PC-3 (cell line): ENCODE measurements around the gene HAPLN3. TPM values are rescaled to one million over a fixed set of nuclear protein-coding genes. Genes with fewer than 3 reads are reported as not detected.

Experiments used
- ATAC-seq: fragments of 200-7000 bp; cut with Tn5 transposase; 2 replicates; pipeline ENCODE4 v1.9.1; 2020; ENCODE audit warnings: mild to moderate bottlenecking, moderate library complexity
- BruUV-seq: library from RNA; stranded (reverse); fragments of 400-500 nt; replicated peaks from 2 replicates; lab custom pipeline; 2021; lab: Mats Ljungman, UMichigan
- CTCF ChIA-PET: fragments of 300-600 bp; sonication (Branson Sonifier 250); formaldehyde crosslinking; loops from one replicate; lab custom pipeline; 2022; ENCODE audit warnings: antibody characterized with exemption; lab: Charles Lee
- POLR2A ChIA-PET: fragments of 300-600 bp; sonication (Branson Sonifier 250); formaldehyde crosslinking; loops from one replicate; lab custom pipeline; 2022; ENCODE audit warnings: antibody characterized with exemption; ENCODE audit not compliant: unreplicated experiment; lab: Charles Lee
- DNase-seq: peaks from one replicate; pipeline ENCODE4 v3.0.0-alpha.2; 2015
- H2AFZ ChIP-seq: fragments of 300-600 bp; sonication (generic); 2 replicates; pipeline ENCODE4 v1.6.0; 2016; ENCODE audit warnings: antibody characterized with exemption, low read length
- H3F3A ChIP-seq: fragments of 300-600 bp; sonication (generic); one replicate; pipeline ENCODE4 v1.6.0; 2017; ENCODE audit warnings: antibody characterized with exemption, low read length, control low read depth, mild to moderate bottlenecking; ENCODE audit not compliant: unreplicated experiment
- H3K27ac ChIP-seq: fragments of 300-600 bp; sonication (generic); 2 replicates; pipeline ENCODE4 v1.5.1; 2016; ENCODE audit warnings: mild to moderate bottlenecking, low read length
- H3K27me3 ChIP-seq: fragments of 300-600 bp; sonication (generic); 2 replicates; pipeline ENCODE4 v1.6.1; 2016; ENCODE audit warnings: low read length, mixed read lengths
- H3K36me3 ChIP-seq: fragments of 300-600 bp; sonication (generic); 2 replicates; pipeline ENCODE4 v1.6.1; 2016; ENCODE audit warnings: low read depth, mixed run types, low read length, mixed read lengths
- H3K4me1 ChIP-seq: fragments of 300-600 bp; sonication (generic); 2 replicates; pipeline ENCODE4 v1.5.1; 2016; ENCODE audit warnings: low read length; ENCODE audit not compliant: insufficient read depth
- H3K4me2 ChIP-seq: fragments of 300-600 bp; sonication (generic); 2 replicates; pipeline ENCODE4 v1.6.0; 2016; ENCODE audit warnings: low read length
- H3K4me3 ChIP-seq: fragments of 300-600 bp; sonication (generic); 2 replicates; pipeline ENCODE4 v1.5.1; 2016; ENCODE audit warnings: mild to moderate bottlenecking, low read length, mixed read lengths
- H3K79me2 ChIP-seq: fragments of 300-600 bp; sonication (generic); 2 replicates; pipeline ENCODE4 v1.6.1; 2017; ENCODE audit warnings: low read length, mixed read lengths
- H3K9ac ChIP-seq: fragments of 300-600 bp; sonication (generic); 2 replicates; pipeline ENCODE4 v1.6.0; 2016; ENCODE audit warnings: mild to moderate bottlenecking, low read length
- H3K9me2 ChIP-seq: fragments of 300-600 bp; sonication (generic); replicated peaks from 2 replicates; pipeline ENCODE4 v1.6.1; 2016; ENCODE audit warnings: mixed run types, low read length, mixed read lengths
- H3K9me3 ChIP-seq: fragments of 300-600 bp; sonication (generic); 2 replicates; pipeline ENCODE4 v1.6.1; 2016; ENCODE audit warnings: low read length, mixed read lengths
- H4K20me1 ChIP-seq: fragments of 300-600 bp; sonication (generic); 2 replicates; pipeline ENCODE4 v1.6.1; 2016; ENCODE audit warnings: low read length, mixed read lengths
- CTCF ChIP-seq: fragments of 300-600 bp; sonication (generic); conservative IDR thresholded peaks from 2 replicates; pipeline ENCODE4 v1.5.1; 2017; ENCODE audit warnings: antibody characterized with exemption, low read depth, mild to moderate bottlenecking, low read length
- EZH2 ChIP-seq: fragments of 300-600 bp; sonication (generic); IDR thresholded peaks from one replicate; pipeline ENCODE4 v1.6.1; 2017; ENCODE audit warnings: antibody characterized with exemption, mild to moderate bottlenecking, low read length; ENCODE audit not compliant: unreplicated experiment
- EZH2phosphoT487 ChIP-seq: fragments of 300-600 bp; sonication (generic); IDR thresholded peaks from 2 replicates; pipeline ENCODE4 v1.6.1; 2018; ENCODE audit warnings: mild to moderate bottlenecking, antibody characterized with exemption, low read length, borderline replicate concordance
- intact Hi-C: fragments of 100-400 bp; cut with micrococcal nuclease; formaldehyde crosslinking; loops from 2 replicates; pipeline ENCODE4 v1.9.0; 2023
- total RNA-seq: library from RNA; depleted of rRNA; stranded (reverse); fragments of >200 nt; gene quantifications from 2 replicates; pipeline ENCODE4 v1.2.3, GENCODE V29; 2014

Gene HAPLN3
- total RNA-seq, 1 experiment from 2014 or later: 1.1 TPM

- Histone ChIP-seq H3K4me1 (peaks cover 18% of the 10 kb centered on the region), H2AFZ (no peak overlapping the region), H3K79me2 (no peaks in the 10 kb centered on the region), H3K9me2 (no peaks in the 10 kb centered on the region), H3K27me3 (no peaks in the 10 kb centered on the region), H3K9me3 (no peaks in the 10 kb centered on the region), H3F3A (no peaks in the 10 kb centered on the region), H3K4me3 (no peak overlapping the region), H3K36me3 (no peaks in the 10 kb centered on the region), H3K27ac (no peak overlapping the region), H4K20me1 (no peaks in the 10 kb centered on the region), H3K9ac (no peak overlapping the region), H3K4me2 (no peak overlapping the region)
- DNase-seq: no peak
- no peak for TF ChIP-seq CTCF
- TF ChIP-seq EZH2phosphoT487: no peak
- TF ChIP-seq EZH2: no peak
- ChIA-PET POLR2A (no interaction called here), CTCF (no interaction called here)
- intact Hi-C loops: loop anchor here (10.0 kb wide), 1 partner anchor 214 kb away; the partner anchor contains the start of gene AEN
- BruUV-seq: no TSS peak
- no peak for ATAC-seq
Observed at GRCh38 chr15:88838667-88839066, 56.7 kb downstream of the HAPLN3 start.

- peak; percentile 89 for ATAC-seq
- no peak overlapping the region for H3K9ac ChIP-seq
- H3K27ac ChIP-seq: no peak overlapping the region
- no peak overlapping the region for H3K4me2 ChIP-seq
- H3F3A ChIP-seq: no peaks in the 10 kb centered on the region
- no peak overlapping the region for H2AFZ ChIP-seq
- intact Hi-C loops: loop anchor here (10.0 kb wide), 1 partner anchor 211 kb away; the partner anchor contains the start of gene AEN
- H3K4me3 ChIP-seq: no peak overlapping the region
- peak; percentile 62 for DNase-seq
- H3K9me3 ChIP-seq: no peaks in the 10 kb centered on the region
- CTCF ChIA-PET: interaction anchor here (1.0 kb wide), 1 partner anchor 177 kb away, joined by 3 read pairs; no protein-coding TSS in a partner anchor
- no peak for TF ChIP-seq CTCF
- no peak for TF ChIP-seq EZH2
- no peak for TF ChIP-seq EZH2phosphoT487
- H3K36me3 ChIP-seq: no peaks in the 10 kb centered on the region
- peaks cover 18% of the 10 kb centered on the region for H3K4me1 ChIP-seq
- H3K79me2 ChIP-seq: no peaks in the 10 kb centered on the region
- no TSS peak for BruUV-seq
- POLR2A ChIA-PET: no interaction called here
- H4K20me1 ChIP-seq: no peaks in the 10 kb centered on the region
- no peaks in the 10 kb centered on the region for H3K9me2 ChIP-seq
- no peaks in the 10 kb centered on the region for H3K27me3 ChIP-seq
Observed at GRCh38 chr15:88835646-88836045, 59.7 kb downstream of the HAPLN3 start.

DNA sequence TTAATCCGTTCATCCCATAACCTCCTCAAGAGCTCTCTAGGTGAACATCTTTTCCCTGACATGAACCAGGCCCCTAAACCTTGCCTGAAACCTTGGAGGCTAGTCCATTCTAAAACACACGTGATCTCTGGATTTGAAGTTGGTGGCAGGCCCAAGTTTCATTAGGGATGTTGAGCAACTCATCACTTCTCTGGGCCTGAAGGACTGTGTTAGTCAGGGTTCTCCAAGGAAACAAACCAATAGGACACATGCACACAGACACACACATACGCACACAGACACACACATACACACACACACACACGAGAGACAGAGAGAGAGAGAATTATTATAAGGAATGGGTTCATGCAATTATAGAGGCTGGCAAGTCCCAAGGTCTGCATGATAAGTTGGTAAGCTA lies 60.2 kb downstream of the HAPLN3 start:
- no peak overlapping the region for H3K4me2 ChIP-seq
- ChIA-PET POLR2A (no interaction called here), CTCF (interaction anchor here (0.6 to 1.0 kb wide), 2 partner anchors 177 to 211 kb away, joined by 3 read pairs; no protein-coding TSS in a partner anchor)
- H3K4me3 ChIP-seq: no peak overlapping the region
- no peaks in the 10 kb centered on the region for H3K9me2 ChIP-seq
- H2AFZ ChIP-seq: no peak overlapping the region
- no peak for ATAC-seq
- H3K36me3 ChIP-seq: no peaks in the 10 kb centered on the region
- H3K9ac ChIP-seq: no peak overlapping the region
- H3K27me3 ChIP-seq: no peaks in the 10 kb centered on the region
- BruUV-seq: no TSS peak
- no peaks in the 10 kb centered on the region for H3K79me2 ChIP-seq
- TF ChIP-seq EZH2phosphoT487: no peak
- no peak for TF ChIP-seq CTCF
- TF ChIP-seq EZH2: no peak
- H3K27ac ChIP-seq: no peak overlapping the region
- no peaks in the 10 kb centered on the region for H3F3A ChIP-seq
- H3K4me1 ChIP-seq: peaks cover 18% of the 10 kb centered on the region
- H4K20me1 ChIP-seq: no peaks in the 10 kb centered on the region
- DNase-seq: no peak
- no peaks in the 10 kb centered on the region for H3K9me3 ChIP-seq
- intact Hi-C loops: loop anchor here (10.0 kb wide), 1 partner anchor 210 kb away; the partner anchor contains the start of gene AEN
